Natural killer cell (primary cell): ENCODE results near the gene NANS. TPM values are rescaled to one million over a fixed set of nuclear protein-coding genes. Genes with fewer than 3 reads are reported as not detected.

ENCODE experiments used
- ATAC-seq, 3 donors: fragments of 150-1000 bp in 2 of 3; fragments of 200-7000 bp in 1 of 3; cut with Tn5 transposase; 1 replicate in 1 of 3; 2 replicates in 2 of 3; pipeline ENCODE4 v1.10.0; 2021; ENCODE audit warnings: mild to moderate bottlenecking in 2 of 3, moderate library complexity in 2 of 3
- DNase-seq, 2 donors: peaks; one replicate each; pipeline versions ENCODE4 v3.0.0 to v3.0.0-alpha.2; 2013 to 2021; ENCODE audit warnings: mixed read lengths in 1 of 2
- H3K27ac ChIP-seq: one replicate; pipeline ENCODE4 v1.5.1; 2013; ENCODE audit warnings: mild to moderate bottlenecking, low read length
- H3K27me3 ChIP-seq: one replicate; pipeline ENCODE4 v1.6.1; 2013; ENCODE audit warnings: low read length; ENCODE audit not compliant: control insufficient read depth, insufficient read depth
- H3K36me3 ChIP-seq: one replicate; pipeline ENCODE4 v1.6.1; 2013; ENCODE audit warnings: low read length; ENCODE audit not compliant: control insufficient read depth, insufficient read depth
- H3K4me1 ChIP-seq: one replicate; pipeline ENCODE4 v1.6.1; 2013; ENCODE audit warnings: low read length; ENCODE audit not compliant: control insufficient read depth, insufficient read depth
- H3K4me3 ChIP-seq: one replicate; pipeline ENCODE4 v1.5.1; 2013; ENCODE audit warnings: low read length
- H3K9me3 ChIP-seq: one replicate; pipeline ENCODE4 v1.6.1; 2013; ENCODE audit warnings: low read length; ENCODE audit not compliant: control insufficient read depth, insufficient read depth
- H3K27ac Mint-ChIP-seq, 2 donors: one replicate each; pipeline ENCODE4 v1.8.0; 2022; ENCODE audit warnings: mild to moderate bottlenecking in 2 of 2, mixed read lengths in 2 of 2, moderate library complexity in 1 of 2
- H3K27me3 Mint-ChIP-seq, 2 donors: one replicate each; pipeline ENCODE4 v1.8.0; 2022; ENCODE audit warnings: low read depth in 2 of 2, mixed read lengths in 2 of 2
- H3K36me3 Mint-ChIP-seq: one replicate; pipeline ENCODE4 v1.8.0; 2022; ENCODE audit warnings: mixed read lengths
- H3K4me1 Mint-ChIP-seq, 2 donors: one replicate each; pipeline ENCODE4 v1.8.0; 2022; ENCODE audit warnings: mixed read lengths in 2 of 2
- H3K4me3 Mint-ChIP-seq: one replicate; pipeline ENCODE4 v1.8.0; 2022; ENCODE audit warnings: mild to moderate bottlenecking, moderate library complexity, mixed read lengths
- H3K9me3 Mint-ChIP-seq, 2 donors: one replicate each; pipeline ENCODE4 v1.8.0; 2022; ENCODE audit warnings: mixed read lengths in 2 of 2
- CTCF ChIP-seq: fragments of 200-600 bp; IDR thresholded peaks from one replicate; pipeline ENCODE4 v1.8.0; 2022; ENCODE audit warnings: antibody characterized with exemption
- WGBS: methylation state at CpG from one replicate; pipeline ENCODE4 v1.1.7; 2013; ENCODE audit warnings: missing lambda C conversion rate; ENCODE audit not compliant: insufficient coverage; 5-methylcytosine and 5-hydroxymethylcytosine counted together
- intact Hi-C: fragments of 100-400 bp; cut with micrococcal nuclease; formaldehyde crosslinking; loops from one replicate; pipeline ENCODE4 v1.14.2; 2022
- total RNA-seq, 4 donors: library from RNA; stranded (reverse); fragments of 120-200 nt in 1 of 4; gene quantifications; one replicate each; pipeline versions ENCODE4 v1.2.3 to v1.2.4, GENCODE V29; 2013 to 2022

NANS gene
- total RNA-seq, 3 donors from 2014 or later (not counting 1 experiment from before 2014, with no cell fraction given) = 30.7 to 36.8 (median 34.1) TPM

GRCh38 chr9:98049288-98050072 is 7.1 kb upstream of the NANS start:
- Mint-ChIP-seq H3K4me1 (peaks cover 12% of the 10 kb centered on the region in 2 donors), H3K9me3 (no peaks in the 10 kb centered on the region), H3K27me3 (no peaks in the 10 kb centered on the region), H3K4me3 (no peak overlapping the region), H3K27ac (no peak overlapping the region), H3K36me3 (no peaks in the 10 kb centered on the region)
- no peaks in the 10 kb centered on the region for H3K9me3 ChIP-seq
- H3K36me3 ChIP-seq = no peaks in the 10 kb centered on the region
- TF ChIP-seq CTCF = no peak
- ATAC-seq (no peak), DNase-seq (no peak)
- peaks cover 10% of the 10 kb centered on the region for H3K4me1 ChIP-seq
- 30% methylated on average over 1 of the region's 1 CpG for WGBS
- no peak overlapping the region for H3K4me3 ChIP-seq
- H3K27ac ChIP-seq = no peak overlapping the region
- H3K27me3 ChIP-seq = no peaks in the 10 kb centered on the region
- intact Hi-C loops = no loop called here

- H3K27ac Mint-ChIP-seq = no peak overlapping the region
- H3K4me3 Mint-ChIP-seq = no peak overlapping the region
- 96% methylated on average over 4 of the region's 4 CpGs for WGBS
Observed at GRCh38 chr9:98050351-98050750, 6.2 kb upstream of the NANS start.

GRCh38 chr9:98054376-98054951 is 2.1 kb upstream of the NANS start:
- DNase-seq = no peak
- Mint-ChIP-seq H3K4me1 (peaks cover 14 to 18% of the 10 kb centered on the region in 2 donors), H3K27me3 (no peaks in the 10 kb centered on the region), H3K9me3 (no peaks in the 10 kb centered on the region), H3K4me3 (peak overlapping the region; percentile 13), H3K27ac (peak overlapping the region in 1 of 2 donors; percentile 47), H3K36me3 (no peaks in the 10 kb centered on the region)
- no peaks in the 10 kb centered on the region for H3K9me3 ChIP-seq
- intact Hi-C loops = no loop called here
- 99% methylated on average over 5 of the region's 7 CpGs for WGBS
- H3K4me1 ChIP-seq = peaks cover 15% of the 10 kb centered on the region
- no peak for TF ChIP-seq CTCF
- H3K27ac ChIP-seq = no peak overlapping the region
- no peak overlapping the region for H3K4me3 ChIP-seq
- no peak for ATAC-seq
- no peaks in the 10 kb centered on the region for H3K36me3 ChIP-seq
- H3K27me3 ChIP-seq = no peaks in the 10 kb centered on the region

More at GRCh38 chr9:98050351-98050750, 6.2 kb upstream of the NANS start:
- no peaks in the 10 kb centered on the region for H3K27me3 Mint-ChIP-seq
- no peaks in the 10 kb centered on the region for H3K9me3 ChIP-seq
- peaks cover 4% of the 10 kb centered on the region for H3K4me1 ChIP-seq
- H3K27me3 ChIP-seq = no peaks in the 10 kb centered on the region
- no peak overlapping the region for H3K4me3 ChIP-seq
- no peaks in the 10 kb centered on the region for H3K9me3 Mint-ChIP-seq
- H3K27ac ChIP-seq = no peak overlapping the region
- no peak for DNase-seq
- no peaks in the 10 kb centered on the region for H3K36me3 ChIP-seq
- no peak for TF ChIP-seq CTCF
- H3K4me1 Mint-ChIP-seq = peaks cover 7% of the 10 kb centered on the region in 2 donors
- ATAC-seq = no peak
- no peaks in the 10 kb centered on the region for H3K36me3 Mint-ChIP-seq
- intact Hi-C loops = no loop called here
